HG03442 (cell line): ENCODE data around the gene OSBPL10.
"Not testable (repeated sequence)": the region's sequence is repeated elsewhere in the genome, so short reads cannot be mapped to it uniquely, and the experiment has no call there.

Experiments used
- ATAC-seq: cut with Tn5 transposase; IDR thresholded peaks from one replicate; pipeline ENCODE4 v1.9.1; 2021; ENCODE audit warnings: mild to moderate bottlenecking, moderate library complexity; ENCODE audit not compliant: unreplicated experiment

Gene OSBPL10

GRCh38 chr3:31995026-31995425 is 14.0 kb upstream of the OSBPL10 start:
- not testable (repeated sequence) for ATAC-seq

- no peak for ATAC-seq
These were observed 12.8 kb upstream of the OSBPL10 start for GRCh38 chr3:31993843-31994242.

- ATAC-seq: not testable (repeated sequence)
These were observed 11.9 kb upstream of the OSBPL10 start for GRCh38 chr3:31992995-31993394.

GRCh38 chr3:31988271-31988670 is 7.2 kb upstream of the OSBPL10 start:
- ATAC-seq: no peak

GRCh38 chr3:31985831-31986230 is 4.8 kb upstream of the OSBPL10 start:
- no peak for ATAC-seq

- no peak for ATAC-seq
These were observed 3.3 kb upstream of the OSBPL10 start for GRCh38 chr3:31984321-31984720.

- ATAC-seq: peak; percentile 31
These were observed 394 bp downstream of the OSBPL10 start for GRCh38 chr3:31980530-31981205.

- peak; percentile 80 for ATAC-seq
These were observed 1.9 kb downstream of the OSBPL10 start for GRCh38 chr3:31979001-31979697.

- no peak for ATAC-seq
These were observed 2.5 kb downstream of the OSBPL10 start for GRCh38 chr3:31978553-31978952.

GRCh38 chr3:31977736-31978135 is 3.3 kb downstream of the OSBPL10 start:
- ATAC-seq: no peak

- ATAC-seq: no peak
These were observed 4.8 kb downstream of the OSBPL10 start for GRCh38 chr3:31976302-31976701.

GRCh38 chr3:31974964-31975363 is 6.1 kb downstream of the OSBPL10 start:
- ATAC-seq: no peak

- no peak for ATAC-seq
These were observed 6.6 kb downstream of the OSBPL10 start for GRCh38 chr3:31974471-31974870.

GRCh38 chr3:31973837-31974236 is 7.2 kb downstream of the OSBPL10 start:
- ATAC-seq: no peak

GRCh38 chr3:31973081-31973480 is 8.0 kb downstream of the OSBPL10 start:
- no peak for ATAC-seq

GRCh38 chr3:31971607-31972006 is 9.5 kb downstream of the OSBPL10 start:
- ATAC-seq: no peak

- no peak for ATAC-seq
These were observed 12.1 kb downstream of the OSBPL10 start for GRCh38 chr3:31968927-31969418.

- ATAC-seq: no peak
These were observed 12.6 kb downstream of the OSBPL10 start for GRCh38 chr3:31968369-31968926.

GRCh38 chr3:31967592-31967991 is 13.5 kb downstream of the OSBPL10 start:
- no peak for ATAC-seq

- ATAC-seq: no peak
These were observed 14.0 kb downstream of the OSBPL10 start for GRCh38 chr3:31966978-31967591.

GRCh38 chr3:31962801-31963205 is 18.3 kb downstream of the OSBPL10 start:
- ATAC-seq: no peak
